ENCODE data around the gene CEP43. TPM values are rescaled to one million over a fixed set of nuclear protein-coding genes. Genes with fewer than 3 reads are reported as not detected.

The CEP43 gene
- total RNA-seq, 1 donor from 2014 or later: 11.8 TPM

- H3K36me3 ChIP-seq (ENCODE audit: control insufficient read depth, insufficient read depth, low read length): peaks cover 11% of the 10 kb centered on the region
- FAIRE-seq: no peak
- no peak overlapping the region for H3K4me3 ChIP-seq (ENCODE audit: low read depth, low read length)
- no peaks in the 10 kb centered on the region for H3K27me3 ChIP-seq (ENCODE audit: control insufficient read depth, insufficient read depth, low read length)
- DNase-seq (ENCODE audit: low read depth): no peak
- TF ChIP-seq, protein P1, sequence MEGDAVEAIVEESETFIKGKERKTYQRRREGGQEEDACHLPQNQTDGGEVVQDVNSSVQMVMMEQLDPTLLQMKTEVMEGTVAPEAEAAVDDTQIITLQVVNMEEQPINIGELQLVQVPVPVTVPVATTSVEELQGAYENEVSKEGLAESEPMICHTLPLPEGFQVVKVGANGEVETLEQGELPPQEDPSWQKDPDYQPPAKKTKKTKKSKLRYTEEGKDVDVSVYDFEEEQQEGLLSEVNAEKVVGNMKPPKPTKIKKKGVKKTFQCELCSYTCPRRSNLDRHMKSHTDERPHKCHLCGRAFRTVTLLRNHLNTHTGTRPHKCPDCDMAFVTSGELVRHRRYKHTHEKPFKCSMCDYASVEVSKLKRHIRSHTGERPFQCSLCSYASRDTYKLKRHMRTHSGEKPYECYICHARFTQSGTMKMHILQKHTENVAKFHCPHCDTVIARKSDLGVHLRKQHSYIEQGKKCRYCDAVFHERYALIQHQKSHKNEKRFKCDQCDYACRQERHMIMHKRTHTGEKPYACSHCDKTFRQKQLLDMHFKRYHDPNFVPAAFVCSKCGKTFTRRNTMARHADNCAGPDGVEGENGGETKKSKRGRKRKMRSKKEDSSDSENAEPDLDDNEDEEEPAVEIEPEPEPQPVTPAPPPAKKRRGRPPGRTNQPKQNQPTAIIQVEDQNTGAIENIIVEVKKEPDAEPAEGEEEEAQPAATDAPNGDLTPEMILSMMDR (IDR thresholded peaks at IDR 0.05; ENCODE audit: insufficient read depth, low read length, severe bottlenecking): no peak
Observed at GRCh38 chr6:167013067-167013466, 13.9 kb downstream of the CEP43 start.

DNA sequence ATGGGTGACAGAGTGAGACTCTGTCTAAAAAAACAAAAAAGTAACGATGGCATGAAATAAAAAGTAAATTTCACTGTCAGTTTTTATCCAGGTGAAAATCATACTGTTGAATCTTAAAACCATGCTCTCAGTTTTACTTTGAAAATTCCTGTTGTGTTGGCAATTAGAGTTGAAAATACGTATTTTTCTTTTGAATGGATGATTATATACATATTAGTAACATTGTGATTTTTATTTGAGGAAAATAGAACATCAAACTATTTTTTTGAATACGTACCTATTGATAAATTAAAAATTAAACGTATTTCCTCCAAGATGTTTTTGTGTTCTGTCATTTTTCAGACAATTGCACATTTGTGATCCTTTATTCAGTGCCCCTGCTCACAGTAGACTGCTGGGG, 14.7 kb downstream of the CEP43 start:
- Histone ChIP-seq H3K36me3 (ENCODE audit: control insufficient read depth, insufficient read depth, low read length) (peaks cover 10% of the 10 kb centered on the region), H3K4me3 (ENCODE audit: low read depth, low read length) (no peak overlapping the region)
- no peak for FAIRE-seq

GRCh38 chr6:167015302-167015701, 16.1 kb downstream of the CEP43 start:
- DNase-seq (ENCODE audit: low read depth): no peak
- no peak for FAIRE-seq
- Histone ChIP-seq H3K4me3 (ENCODE audit: low read depth, low read length) (no peak overlapping the region), H3K36me3 (ENCODE audit: control insufficient read depth, insufficient read depth, low read length) (peaks cover 13% of the 10 kb centered on the region), H3K27me3 (ENCODE audit: control insufficient read depth, insufficient read depth, low read length) (no peaks in the 10 kb centered on the region)
- TF ChIP-seq, protein P1 (IDR thresholded peaks at IDR 0.05; ENCODE audit: insufficient read depth, low read length, severe bottlenecking): no peak

More for the DNA sequence above, 14.7 kb downstream of the CEP43 start:
- no peaks in the 10 kb centered on the region for H3K27me3 ChIP-seq (ENCODE audit: control insufficient read depth, insufficient read depth, low read length)
- TF ChIP-seq, protein P1 (IDR thresholded peaks at IDR 0.05; ENCODE audit: insufficient read depth, low read length, severe bottlenecking): no peak
- DNase-seq (ENCODE audit: low read depth): no peak

DNA sequence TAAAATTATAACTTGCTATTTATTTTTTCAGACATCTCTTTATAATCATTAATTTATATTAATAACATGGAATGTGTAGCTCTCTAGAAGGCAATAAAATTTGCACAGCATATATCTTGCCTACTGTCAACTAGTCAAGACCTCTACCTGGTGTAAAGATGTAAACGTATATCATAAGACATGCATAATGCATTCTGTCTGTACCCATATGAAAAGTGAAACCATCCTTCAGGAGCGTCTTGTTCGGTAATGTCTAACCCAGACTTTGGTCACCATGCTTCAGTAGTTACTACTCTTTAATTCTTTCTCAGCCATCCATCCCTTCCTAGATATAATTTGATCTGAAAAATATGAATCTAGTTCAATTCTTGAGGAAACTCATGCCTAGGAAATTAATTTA, 21.0 kb downstream of the CEP43 start:
- FAIRE-seq (no peak), DNase-seq (ENCODE audit: low read depth) (no peak)
- TF ChIP-seq, protein P1 (IDR thresholded peaks at IDR 0.05; ENCODE audit: insufficient read depth, low read length, severe bottlenecking): no peak
- H3K4me3 ChIP-seq (ENCODE audit: low read depth, low read length): no peak overlapping the region
- peaks cover 8% of the 10 kb centered on the region for H3K36me3 ChIP-seq (ENCODE audit: control insufficient read depth, insufficient read depth, low read length)
- H3K27me3 ChIP-seq (ENCODE audit: control insufficient read depth, insufficient read depth, low read length): no peaks in the 10 kb centered on the region

DNA sequence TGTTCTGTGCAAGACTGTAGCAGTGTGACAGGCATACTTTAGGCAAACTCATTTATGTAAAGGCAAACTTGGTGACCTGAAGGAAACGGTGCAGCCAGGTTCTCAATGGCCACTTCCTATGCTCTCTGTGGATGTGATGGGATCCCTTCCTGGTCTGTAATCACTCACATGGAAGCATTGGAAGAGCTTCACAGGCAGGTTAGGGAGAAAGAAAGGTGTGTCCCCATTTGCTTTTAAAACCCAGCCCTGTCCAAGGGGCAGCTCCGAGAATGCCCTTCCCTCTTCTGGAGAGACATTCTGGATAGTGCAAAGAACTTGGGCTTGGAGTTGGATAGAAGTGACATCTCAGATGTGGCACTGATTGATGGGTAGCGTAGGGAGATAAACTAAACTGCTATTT, 28.1 kb downstream of the CEP43 start:
- FAIRE-seq (no peak), DNase-seq (ENCODE audit: low read depth) (no peak)
- TF ChIP-seq, protein P1 (IDR thresholded peaks at IDR 0.05; ENCODE audit: insufficient read depth, low read length, severe bottlenecking): no peak
- Histone ChIP-seq H3K4me3 (ENCODE audit: low read depth, low read length) (no peak overlapping the region), H3K27me3 (ENCODE audit: control insufficient read depth, insufficient read depth, low read length) (no peaks in the 10 kb centered on the region), H3K36me3 (ENCODE audit: control insufficient read depth, insufficient read depth, low read length) (peaks cover 10% of the 10 kb centered on the region)

DNA sequence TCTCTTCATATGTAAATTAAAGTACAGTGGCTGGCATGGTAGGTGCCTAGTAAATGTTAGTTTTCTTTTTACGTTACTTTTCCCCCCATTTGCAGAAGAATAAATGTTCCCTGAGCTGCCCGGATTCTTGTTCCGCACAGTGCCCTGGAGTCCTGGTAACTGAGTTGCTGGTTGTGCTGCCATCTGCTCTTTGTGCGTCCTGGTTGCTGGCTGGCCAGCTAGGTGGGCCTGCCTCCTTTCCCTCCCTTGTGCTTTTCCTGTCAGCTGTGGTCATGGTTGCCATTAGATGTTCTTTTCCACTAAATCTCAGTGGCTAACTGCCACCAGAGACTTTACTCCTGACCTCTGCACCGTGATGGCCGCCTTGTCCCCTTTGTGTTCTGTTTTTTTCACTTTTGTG, 28.6 kb downstream of the CEP43 start:
- FAIRE-seq (no peak), DNase-seq (ENCODE audit: low read depth) (no peak)
- H3K4me3 ChIP-seq (ENCODE audit: low read depth, low read length): no peak overlapping the region
- H3K36me3 ChIP-seq (ENCODE audit: control insufficient read depth, insufficient read depth, low read length): peaks cover 10% of the 10 kb centered on the region
- TF ChIP-seq, protein P1 (IDR thresholded peaks at IDR 0.05; ENCODE audit: insufficient read depth, low read length, severe bottlenecking): no peak
- no peaks in the 10 kb centered on the region for H3K27me3 ChIP-seq (ENCODE audit: control insufficient read depth, insufficient read depth, low read length)
